HG03520 (cell line): ENCODE results near the gene RPS27A.
"Not testable (repeated sequence)": the region's sequence is repeated elsewhere in the genome, so short reads cannot be mapped to it uniquely, and the experiment has no call there.

Experiments used
- ATAC-seq: cut with Tn5 transposase; IDR thresholded peaks from one replicate; pipeline ENCODE4 v1.9.1; 2021; ENCODE audit warnings: mild to moderate bottlenecking, moderate library complexity; ENCODE audit not compliant: unreplicated experiment

RPS27A gene

DNA sequence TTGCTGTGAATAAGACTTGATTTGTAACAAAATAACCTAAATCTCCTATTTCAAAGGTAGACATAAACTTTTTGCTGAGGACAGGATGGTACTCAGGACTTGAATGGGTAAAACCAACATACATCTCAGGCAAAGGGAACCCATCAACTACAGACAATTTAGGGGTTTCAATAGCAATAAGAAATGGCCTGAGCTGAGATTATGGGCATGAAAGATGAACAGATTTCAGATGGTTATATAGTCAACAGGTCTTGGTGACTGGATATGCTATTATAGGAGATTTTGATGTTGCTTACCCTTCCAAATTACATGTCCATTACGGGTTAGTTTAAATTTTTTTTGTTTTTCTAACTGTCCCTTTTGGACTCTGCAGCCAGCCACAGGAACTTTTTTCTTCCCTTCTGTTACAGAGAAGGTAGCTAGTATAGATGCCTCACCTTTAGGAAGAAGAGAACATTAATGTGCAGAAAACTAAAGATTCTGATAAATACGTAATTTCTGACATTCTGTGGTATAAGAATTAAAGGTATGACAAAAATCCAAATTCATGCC, 4.6 kb downstream of the RPS27A start:
- no peak for ATAC-seq

DNA sequence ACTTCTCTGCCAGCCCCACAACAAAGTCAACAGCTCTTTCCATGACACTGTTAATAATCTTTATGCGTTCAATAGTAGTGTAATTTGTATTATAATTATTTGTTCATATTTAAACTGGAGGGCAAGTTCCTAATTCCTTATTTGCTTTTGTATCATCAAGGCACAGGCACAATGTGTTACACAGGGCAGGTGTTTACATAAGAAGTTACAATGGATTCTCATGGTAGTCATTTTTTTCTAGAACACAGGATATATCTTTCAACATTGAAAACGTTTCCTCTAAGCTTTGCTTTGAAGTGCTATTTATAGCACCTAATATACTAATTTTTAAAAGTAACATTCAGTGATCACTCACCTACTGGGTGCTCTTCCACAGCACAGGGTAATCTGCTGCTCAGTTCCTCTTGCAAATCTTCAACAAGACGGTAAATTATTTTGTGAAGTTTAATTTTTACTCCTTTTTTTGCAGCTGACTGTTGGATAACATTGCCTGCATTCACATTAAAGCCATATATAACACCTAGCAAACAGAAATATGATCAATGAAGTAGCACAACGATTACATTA, 7.3 kb downstream of the RPS27A start:
- no peak for ATAC-seq

DNA sequence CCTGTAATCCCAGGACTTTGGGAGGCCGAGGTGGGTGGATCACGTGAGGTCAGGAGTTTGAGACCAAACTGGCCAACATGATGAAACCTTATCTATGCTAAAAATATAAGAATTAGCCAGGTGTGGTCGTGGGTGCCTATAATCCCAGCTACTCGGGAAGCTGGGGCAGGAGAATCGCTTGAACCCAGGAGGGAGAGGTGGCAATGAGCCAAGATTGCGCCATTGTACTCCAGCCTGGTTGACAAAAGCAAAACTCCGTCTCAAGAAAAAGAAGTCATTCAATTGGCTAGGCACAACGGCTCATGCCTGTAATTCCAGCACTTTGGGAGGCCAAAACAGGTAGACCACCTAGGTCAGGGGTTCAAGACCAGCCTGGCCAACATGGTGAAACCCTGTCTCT, 9.1 kb downstream of the RPS27A start:
- not testable (repeated sequence) for ATAC-seq

DNA sequence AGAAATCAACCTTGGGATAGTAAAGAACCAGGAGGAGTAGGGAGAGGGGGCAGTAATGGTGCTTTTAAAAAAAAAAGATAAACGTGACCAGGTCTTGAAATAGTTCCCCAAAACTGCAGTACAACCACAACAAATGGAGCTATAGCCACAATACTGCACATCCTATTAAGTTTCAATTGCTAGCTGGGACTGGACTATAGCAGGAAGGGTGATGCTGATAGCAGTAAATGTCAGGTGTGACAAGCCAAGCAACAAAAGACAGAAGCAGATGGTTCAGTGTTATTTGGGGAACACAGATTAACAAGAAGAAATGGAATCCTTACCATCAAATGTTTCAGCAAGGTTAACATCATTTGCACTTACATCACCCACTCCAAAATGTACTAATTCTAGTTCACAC, 10.1 kb downstream of the RPS27A start:
- no peak for ATAC-seq

DNA sequence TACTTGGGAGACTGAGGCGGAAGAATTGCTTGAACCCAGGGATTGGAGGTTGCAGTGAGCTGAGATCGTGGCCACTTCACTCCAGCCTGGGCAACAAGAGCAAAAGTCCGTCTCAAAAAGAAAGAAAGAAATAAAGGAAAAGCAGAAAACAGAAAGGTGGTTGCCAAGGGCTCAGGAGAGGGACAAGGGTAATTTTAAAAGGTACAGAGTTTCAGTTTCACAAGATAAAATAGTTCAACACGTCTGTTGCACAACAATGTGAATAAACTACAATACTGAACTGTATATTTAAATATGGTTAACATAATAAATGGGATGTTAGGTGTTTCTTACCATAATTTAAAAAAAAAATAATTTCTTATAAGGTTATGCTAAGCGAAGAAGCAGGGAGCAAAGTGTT, 12.9 kb downstream of the RPS27A start:
- ATAC-seq = no peak

DNA sequence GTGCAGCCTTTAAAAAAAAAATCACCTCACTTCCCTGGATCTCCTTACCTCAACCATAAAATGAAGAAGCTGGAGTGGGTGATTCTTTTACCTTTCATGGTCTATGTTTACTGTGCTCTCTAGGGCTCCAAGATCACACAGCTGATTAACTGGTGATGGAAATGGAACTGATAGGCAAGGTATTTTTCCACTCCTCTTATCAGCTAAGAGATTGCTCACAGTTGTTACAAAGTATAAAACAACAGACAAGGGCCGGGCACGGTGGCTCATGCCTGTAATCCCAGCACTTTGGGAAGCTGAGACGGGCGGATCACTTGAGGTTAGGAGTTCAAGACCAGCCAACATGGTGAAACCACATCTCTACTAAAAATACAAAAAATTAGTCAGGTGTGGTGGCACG, 14.5 kb downstream of the RPS27A start:
- no peak for ATAC-seq

DNA sequence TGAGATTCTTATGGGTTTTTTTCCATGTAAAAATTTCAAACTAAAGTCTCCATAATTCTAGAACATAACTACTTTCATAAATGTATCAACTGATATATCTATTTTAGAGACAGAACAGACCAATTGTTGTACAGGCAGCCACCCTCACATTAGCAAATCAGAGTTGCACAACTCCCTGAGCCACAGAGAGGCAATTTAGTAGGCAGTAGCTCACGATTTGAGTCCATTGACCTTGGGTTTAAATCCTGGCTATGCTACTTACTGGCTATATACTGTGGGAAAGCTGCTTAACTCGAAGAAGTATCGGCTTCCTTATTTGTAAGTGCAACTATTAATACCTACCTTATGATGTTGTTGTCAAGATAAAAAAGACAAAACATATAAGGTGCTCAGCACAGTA, 20.3 kb downstream of the RPS27A start:
- no peak for ATAC-seq

DNA sequence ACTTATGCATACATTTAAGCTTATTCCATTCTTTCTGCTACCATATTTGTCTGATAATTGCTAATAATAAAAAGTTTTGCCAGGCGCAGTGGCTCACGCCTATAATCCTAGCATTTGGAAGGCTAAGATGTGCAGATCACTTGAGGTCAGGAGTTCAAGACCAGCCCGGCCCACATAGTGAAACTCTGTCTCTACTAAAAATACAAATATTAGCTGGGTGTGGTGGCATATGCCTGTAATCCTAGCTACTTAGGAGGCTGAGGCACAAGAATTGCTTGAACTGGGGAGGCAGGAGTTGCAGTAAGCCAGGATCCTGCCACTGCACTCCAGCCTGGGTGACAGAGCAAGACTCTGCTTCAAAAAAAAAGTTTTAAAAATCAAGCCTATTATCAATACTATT, 27.1 kb downstream of the RPS27A start:
- ATAC-seq = not testable (repeated sequence)

DNA sequence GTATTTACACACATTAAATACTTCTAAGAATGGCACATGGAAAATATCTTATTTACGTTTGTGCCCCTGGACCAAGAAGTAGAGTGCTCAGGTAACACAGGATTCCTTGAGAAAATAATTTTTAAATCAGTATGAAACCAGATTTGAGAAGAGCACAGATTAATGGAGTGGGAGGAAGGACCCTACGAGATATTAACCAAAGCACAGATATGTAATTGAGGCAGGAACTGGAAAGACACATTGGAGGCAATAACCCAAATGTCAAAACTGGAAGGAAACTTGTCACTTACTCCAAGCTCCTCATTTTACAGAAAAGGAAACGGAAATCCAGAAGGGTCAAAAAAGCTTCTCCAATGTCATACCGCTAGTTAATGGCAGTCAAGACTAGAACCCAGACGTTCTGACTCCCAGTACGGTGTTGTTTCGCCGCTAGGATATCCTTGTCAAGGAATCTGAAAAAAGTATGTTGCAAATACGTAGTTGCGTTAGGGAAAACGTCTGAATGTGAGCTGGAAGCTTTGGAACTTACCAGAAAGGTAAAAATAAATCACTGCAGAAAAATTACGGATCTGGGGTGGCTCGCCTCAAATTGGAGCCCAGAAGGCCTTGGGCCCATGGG, 35.9 kb downstream of the RPS27A start:
- ATAC-seq = no peak

DNA sequence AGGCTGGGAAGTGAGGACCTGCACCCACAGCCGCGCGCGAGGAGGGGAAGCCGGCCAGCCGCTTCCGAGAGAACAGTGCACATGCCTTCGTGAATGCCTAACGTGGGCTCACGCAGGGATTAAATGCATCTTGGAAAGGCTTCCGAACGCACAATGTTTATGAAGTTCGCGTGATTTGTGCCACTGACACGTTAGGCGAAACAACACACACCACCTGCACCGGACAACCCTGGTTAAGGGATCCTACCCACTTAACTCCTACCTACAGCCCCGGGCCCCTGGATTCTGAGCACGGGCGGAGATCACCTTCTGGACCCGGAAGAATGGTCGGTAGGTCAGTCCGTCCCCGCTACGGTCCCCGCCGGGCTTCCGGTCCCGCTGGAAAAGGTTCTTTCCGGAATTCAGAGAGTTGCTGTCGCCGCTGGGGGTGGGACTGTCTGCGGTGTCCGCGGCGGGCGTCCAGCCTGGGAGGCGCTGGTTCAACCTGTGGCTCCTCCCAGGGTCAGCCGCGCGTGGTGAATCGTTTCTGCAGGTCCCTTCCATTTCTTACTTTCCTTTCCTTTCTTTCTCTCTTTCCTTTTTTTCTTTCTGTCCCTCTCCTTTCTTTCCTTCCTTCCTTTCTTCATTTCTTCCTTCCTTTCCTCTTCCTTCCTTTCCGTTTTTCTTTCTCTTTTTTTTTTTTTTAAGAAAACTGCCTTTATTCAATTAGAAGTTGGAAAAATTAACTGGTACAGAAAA, 36.6 kb downstream of the RPS27A start, which contains the start of gene MTIF2:
MTIF2 (minus strand) TSS at position 325 of the 738 bp plus-strand sequence. CDS start 5,373 bp downstream, outside the sequence.
- ATAC-seq = peak; percentile 95

DNA sequence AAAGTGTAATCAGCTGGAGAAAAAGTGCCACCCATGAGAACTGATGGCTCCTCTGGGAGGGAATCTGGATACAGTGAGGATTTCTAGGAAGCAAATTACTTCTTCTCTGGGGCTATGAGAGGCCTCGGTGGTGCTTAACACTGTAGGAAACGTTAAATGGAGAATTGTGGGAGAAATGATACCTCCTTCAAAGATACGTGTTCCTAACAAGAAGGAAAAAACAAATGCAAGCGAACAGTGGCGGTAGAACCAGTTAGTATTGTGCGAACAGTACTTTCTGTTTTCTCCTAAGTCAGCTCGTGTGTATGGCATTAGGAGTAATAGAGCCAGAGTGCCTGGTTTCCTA, 37.1 kb downstream of the RPS27A start:
- no peak for ATAC-seq

DNA sequence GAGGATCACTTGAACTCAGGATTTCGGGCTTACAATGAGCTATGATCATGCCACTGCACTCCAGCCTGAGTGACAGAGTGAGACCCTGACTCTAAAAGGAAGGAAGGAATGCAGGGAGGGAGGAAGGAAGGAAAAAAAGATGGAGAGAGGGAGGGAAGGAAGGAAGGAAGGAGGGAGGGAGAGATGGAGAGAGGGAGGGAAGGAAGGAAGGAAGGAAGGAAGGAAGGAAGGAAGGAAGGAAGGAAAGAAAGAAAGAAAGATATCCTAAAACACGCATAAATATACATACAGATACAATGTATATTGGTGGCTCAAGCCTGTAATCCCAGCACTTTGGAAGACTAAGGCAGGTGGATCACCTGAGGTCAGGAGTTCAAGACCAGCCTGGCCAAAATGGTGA, 41.9 kb downstream of the RPS27A start:
- ATAC-seq = not testable (repeated sequence)

DNA sequence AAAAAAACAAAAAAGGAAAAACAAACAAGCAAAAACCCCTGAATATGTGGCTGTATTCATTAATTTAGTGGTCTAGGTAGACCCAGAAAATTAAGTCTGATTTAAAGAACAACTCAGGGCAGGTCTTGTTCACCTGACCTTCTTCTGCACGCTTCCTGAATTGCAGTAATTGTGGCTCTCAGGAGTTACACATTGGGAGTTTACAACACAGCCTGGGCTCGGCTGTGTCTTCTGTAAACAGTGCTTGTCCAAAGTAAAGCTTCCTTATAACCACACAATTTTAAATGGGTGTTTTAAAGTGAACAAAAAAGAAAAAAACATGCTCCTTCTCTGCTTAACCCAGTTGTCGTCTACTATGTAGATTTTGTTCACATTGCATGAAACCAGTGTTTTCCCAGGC, 44.8 kb downstream of the RPS27A start:
- no peak for ATAC-seq

DNA sequence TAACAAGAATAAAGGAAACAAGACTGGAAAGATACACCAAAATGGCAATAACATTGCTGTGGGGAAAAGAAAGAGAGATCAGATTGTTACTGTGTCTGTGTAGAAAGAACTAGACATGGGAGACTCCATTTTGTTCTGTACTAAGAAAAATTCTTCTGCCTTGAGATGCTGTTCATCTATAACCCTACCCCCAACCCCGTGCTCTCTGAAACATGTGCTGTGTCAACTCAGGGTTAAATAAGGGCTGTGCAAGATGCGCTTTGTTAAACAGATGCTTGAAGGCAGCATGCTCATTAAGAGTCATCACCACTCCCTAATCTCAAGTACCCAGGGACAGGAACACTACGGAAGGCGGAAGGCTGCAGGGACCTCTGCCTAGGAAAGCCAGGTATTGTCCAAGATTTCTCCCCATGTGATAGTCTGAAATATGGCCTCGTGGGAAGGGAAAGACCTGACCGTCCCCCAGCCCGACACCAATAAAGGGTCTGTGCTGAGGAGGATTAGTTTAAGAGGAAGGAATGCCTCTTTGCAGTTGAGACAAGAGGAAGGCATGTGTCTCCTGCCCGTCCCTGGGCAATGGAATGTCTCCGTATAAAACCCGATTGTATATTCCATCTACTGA, 46.8 kb downstream of the RPS27A start:
- ATAC-seq = not testable (repeated sequence)

DNA sequence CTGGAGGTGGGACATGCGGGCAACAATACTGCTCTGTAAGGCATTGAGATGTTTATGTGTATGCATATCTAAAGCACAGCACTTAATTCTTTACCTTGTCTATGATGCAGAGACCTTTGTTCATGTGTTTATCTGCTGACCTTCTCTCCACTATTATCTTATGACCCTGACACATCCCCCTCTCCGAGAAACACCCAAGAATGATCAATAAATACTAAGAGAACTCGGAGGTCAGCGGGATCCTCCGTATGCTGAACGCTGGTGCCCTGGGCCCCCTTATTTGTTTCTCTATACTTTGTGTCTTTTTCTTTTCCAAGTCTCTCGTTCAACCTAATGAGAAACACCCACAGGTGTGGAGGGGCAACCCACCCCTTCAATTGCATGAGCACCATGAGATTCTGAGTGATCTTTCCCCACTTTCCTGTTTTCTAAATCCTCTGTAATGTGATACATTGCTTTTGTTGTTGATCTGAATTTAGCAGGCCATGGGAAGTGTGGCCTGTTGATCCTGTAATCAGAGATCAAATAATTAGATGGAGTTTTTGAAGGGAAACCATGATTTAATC, 47.5 kb downstream of the RPS27A start:
- ATAC-seq = not testable (repeated sequence)

DNA sequence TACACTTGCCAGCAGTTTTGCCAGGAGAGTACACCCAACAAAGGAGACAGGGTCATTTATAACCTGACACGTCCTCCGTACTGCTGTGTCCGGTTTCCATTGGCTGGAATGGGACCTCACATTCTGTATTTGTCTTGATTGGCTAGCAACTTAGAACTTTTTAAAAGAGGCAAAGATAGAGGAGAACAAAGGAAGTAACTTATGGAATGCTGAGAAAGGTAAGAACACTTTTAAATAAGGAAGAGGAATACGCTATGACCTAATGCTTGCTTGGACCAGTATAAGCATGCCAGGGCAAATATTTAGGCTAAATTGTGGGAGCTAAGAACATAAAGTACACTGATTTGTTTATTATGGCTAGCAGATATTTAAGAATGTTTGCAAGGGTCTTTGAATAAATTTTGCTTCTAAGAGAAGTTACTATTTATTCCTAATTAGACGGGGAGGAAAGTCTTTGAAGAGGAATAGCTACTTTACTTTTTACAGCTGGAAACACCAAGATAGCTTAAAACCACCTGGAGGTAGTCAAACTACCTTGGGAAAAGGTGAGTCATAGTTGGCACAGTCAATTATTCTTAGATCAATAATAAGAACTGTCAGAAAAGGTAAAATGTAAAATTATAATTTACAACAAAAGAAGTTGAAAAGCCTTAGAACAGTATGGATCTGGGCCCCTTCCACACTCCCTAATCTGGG, 48.5 kb downstream of the RPS27A start:
- ATAC-seq = not testable (repeated sequence)

DNA sequence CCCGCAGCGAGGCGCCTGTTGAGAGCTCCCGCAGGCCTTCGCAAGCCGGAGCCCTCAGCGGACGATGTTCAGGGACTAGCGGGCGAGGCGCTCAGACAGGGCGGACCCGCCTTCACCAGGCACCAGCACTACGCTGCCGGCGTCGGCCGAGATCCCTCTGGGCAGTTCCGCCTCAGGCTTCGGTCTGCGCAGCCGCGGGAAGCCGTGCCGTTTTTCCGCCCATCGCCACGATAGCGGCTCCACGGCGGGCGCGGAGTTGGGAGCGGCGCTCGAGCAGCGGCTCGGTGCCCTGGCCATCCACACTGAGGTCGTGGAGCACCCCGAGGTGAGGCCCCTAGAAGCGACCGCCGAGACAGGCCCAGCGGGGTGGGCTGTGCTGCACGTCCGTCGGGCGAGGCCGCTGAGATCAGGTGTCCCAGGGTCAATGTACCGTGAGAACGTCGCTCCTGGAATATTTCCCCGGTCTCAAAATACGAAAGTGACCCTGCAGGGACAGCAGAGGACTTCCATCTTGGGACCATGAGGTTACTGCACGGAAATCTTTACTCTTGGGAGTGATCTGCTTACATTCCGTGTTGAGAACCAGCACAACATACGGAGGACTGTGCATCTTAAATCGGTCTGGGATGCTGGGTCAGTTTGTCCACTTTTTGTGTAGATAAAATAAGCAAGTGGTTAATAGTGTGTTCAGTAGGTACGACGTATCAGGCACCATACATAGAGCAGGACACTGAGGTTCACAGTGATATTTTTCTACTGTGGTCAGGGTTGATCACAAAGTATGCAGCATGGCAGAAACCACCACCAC, 49.8 kb downstream of the RPS27A start:
- peak; percentile 98 for ATAC-seq

DNA sequence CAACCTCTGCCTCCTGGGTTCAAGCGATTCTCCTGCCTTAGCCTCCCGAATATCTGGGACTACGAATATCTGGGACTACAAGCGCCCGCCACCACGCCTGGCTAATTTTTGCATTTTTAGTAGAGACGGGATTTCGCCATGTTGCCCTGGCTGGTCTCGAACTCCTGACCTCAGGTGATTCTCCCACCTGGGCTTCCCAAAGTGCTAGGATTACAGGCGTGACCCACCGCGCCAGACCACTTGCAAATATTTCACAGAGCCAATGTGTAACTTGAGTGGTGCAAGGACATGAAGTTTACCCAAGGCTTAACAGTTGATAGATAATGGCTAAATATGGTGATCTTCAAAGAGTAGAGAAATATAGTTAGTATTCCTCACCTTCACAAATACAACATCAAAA, 50.6 kb downstream of the RPS27A start:
- no peak for ATAC-seq
